Natural killer cell treated with Interleukin-12 subunit alpha and Interleukin-12 subunit beta and Interleukin-15 and Interleukin-18, amount 100 ng/mL, for 72 hours (primary cell): ENCODE measurements around the gene NNMT. TPM values are rescaled to one million over a fixed set of nuclear protein-coding genes. Genes with fewer than 3 reads are reported as not detected.
A peak's percentile ranks its signal among the peaks of the same experiment; 100 is the strongest.
"Not testable (repeated sequence)": the region's sequence is repeated elsewhere in the genome, so short reads cannot be mapped to it uniquely, and the experiment has no call there.

Experiments
- ATAC-seq, 2 donors: fragments of 150-1000 bp; cut with Tn5 transposase in 1 of 2; sonication (Bioruptor Pico), chemical (Tn5 transposase) in 1 of 2; 2 replicates each; pipeline ENCODE4 v1.10.0; 2021
- DNase-seq: peaks from one replicate; pipeline ENCODE4 v3.0.0; 2022; ENCODE audit warnings: low spot score
- H3K27ac Mint-ChIP-seq, 2 donors: 1 replicate in 1 of 2; 2 replicates in 1 of 2; pipeline ENCODE4 v1.8.0; 2022; ENCODE audit warnings: mixed read lengths in 2 of 2, mild to moderate bottlenecking in 1 of 2, moderate library complexity in 1 of 2
- H3K27me3 Mint-ChIP-seq, 2 donors: 1 replicate in 1 of 2; 2 replicates in 1 of 2; pipeline ENCODE4 v1.8.0; 2022; ENCODE audit warnings: mixed read lengths in 2 of 2
- H3K36me3 Mint-ChIP-seq: one replicate; pipeline ENCODE4 v1.8.0; 2022; ENCODE audit warnings: mixed read lengths
- H3K4me1 Mint-ChIP-seq, 2 donors: 1 replicate in 1 of 2; 2 replicates in 1 of 2; pipeline ENCODE4 v1.8.0; 2022; ENCODE audit warnings: low read depth in 2 of 2, mixed read lengths in 2 of 2, mild to moderate bottlenecking in 1 of 2
- H3K4me3 Mint-ChIP-seq: one replicate; pipeline ENCODE4 v1.8.0; 2022; ENCODE audit warnings: mixed read lengths
- H3K9me3 Mint-ChIP-seq: 2 replicates; pipeline ENCODE4 v1.8.0; 2022; ENCODE audit warnings: mixed read lengths
- total RNA-seq, 2 donors: library from RNA; stranded (reverse); gene quantifications; one replicate each; pipeline ENCODE4 v1.2.3, GENCODE V29; 2022

Gene NNMT
- total RNA-seq, 2 donors from 2014 or later = not detected

- ATAC-seq, H3K27ac Mint-ChIP-seq, H3K36me3 Mint-ChIP-seq, H3K4me3 Mint-ChIP-seq, DNase-seq, H3K9me3 Mint-ChIP-seq: not testable (repeated sequence)
- H3K27me3 Mint-ChIP-seq = peaks cover 12 to 24% of the 10 kb centered on the region in 2 donors
- peaks cover 6 to 14% of the 10 kb centered on the region in 2 donors for H3K4me1 Mint-ChIP-seq
Measured at GRCh38 chr11:114341667-114342066, 45.5 kb downstream of the NNMT start.

GRCh38 chr11:114342476-114342875 is 46.3 kb downstream of the NNMT start:
- Mint-ChIP-seq H3K36me3 (no peaks in the 10 kb centered on the region), H3K9me3 (no peaks in the 10 kb centered on the region), H3K27me3 (peaks cover 11 to 19% of the 10 kb centered on the region in 2 donors), H3K27ac (no peak overlapping the region), H3K4me3 (no peak overlapping the region), H3K4me1 (peaks cover 6 to 20% of the 10 kb centered on the region in 2 donors)
- DNase-seq (no peak), ATAC-seq (no peak)

GRCh38 chr11:114343020-114343419 is 46.8 kb downstream of the NNMT start:
- Mint-ChIP-seq H3K4me1 (peaks cover 6 to 20% of the 10 kb centered on the region in 2 donors), H3K9me3 (no peaks in the 10 kb centered on the region), H3K27me3 (peaks cover 8 to 17% of the 10 kb centered on the region in 2 donors), H3K27ac (no peak overlapping the region), H3K4me3 (no peak overlapping the region), H3K36me3 (no peaks in the 10 kb centered on the region)
- ATAC-seq = no peak
- DNase-seq = no peak

- H3K27me3 Mint-ChIP-seq = peaks cover 8 to 14% of the 10 kb centered on the region in 2 donors
- H3K27ac Mint-ChIP-seq = no peak overlapping the region
- H3K4me1 Mint-ChIP-seq = peaks cover 6 to 20% of the 10 kb centered on the region in 2 donors
- H3K4me3 Mint-ChIP-seq = no peak overlapping the region
- no peak for DNase-seq
- no peaks in the 10 kb centered on the region for H3K36me3 Mint-ChIP-seq
- no peaks in the 10 kb centered on the region for H3K9me3 Mint-ChIP-seq
- no peak for ATAC-seq
Measured at GRCh38 chr11:114343493-114343892, 47.3 kb downstream of the NNMT start.

DNA sequence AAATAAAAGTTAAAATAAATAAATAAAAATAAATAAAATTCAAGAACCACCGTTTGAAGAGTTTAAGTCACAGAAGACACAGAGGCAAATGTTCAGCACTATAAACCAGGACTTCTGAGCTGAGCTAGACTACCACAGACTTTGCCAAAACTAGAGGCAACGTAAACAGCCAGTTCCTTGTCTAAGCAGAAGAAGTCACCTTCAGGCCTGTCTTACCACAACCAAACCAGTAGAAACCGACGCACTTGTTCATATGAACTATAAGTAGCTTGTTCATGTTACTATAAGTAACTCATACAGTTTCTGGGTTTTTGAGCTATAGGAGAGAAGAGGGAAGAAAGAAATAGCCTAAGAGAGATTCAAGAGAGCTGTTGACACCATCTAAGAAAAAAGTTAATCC is 48.3 kb downstream of the NNMT start:
- DNase-seq = no peak
- Mint-ChIP-seq H3K9me3 (no peaks in the 10 kb centered on the region), H3K27ac (no peak overlapping the region)

DNA sequence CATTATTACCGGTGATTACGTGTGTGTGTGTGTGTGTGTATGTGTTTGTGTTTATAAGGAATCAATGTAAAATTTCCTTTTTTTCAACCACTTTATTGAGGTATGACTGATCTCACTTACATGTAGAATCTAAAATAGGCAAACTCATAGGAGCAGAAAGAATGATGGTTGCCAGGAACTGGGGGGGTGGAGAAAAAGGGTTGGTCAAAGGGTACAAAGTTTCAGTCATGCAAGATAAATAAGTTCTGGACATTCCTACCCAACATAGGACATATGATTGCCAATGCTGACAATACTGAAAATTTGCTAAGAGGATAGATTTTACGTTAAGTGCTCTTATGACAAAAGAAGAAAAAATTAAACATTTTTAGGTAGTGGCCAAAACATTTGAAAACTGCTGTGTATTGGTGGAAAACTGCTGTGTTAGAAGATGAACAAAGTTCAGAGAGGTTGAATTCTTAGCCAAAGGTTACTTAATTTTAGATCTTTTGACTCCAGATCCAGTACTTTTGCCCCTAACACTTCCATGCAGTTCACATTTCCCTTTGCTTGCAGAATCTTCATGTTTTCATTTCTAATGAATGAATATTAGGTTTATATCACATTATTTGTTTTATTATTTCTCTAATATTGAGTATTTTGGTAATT is 49.5 kb downstream of the NNMT start:
- Mint-ChIP-seq H3K27me3 (peaks cover 3 to 5% of the 10 kb centered on the region in 2 donors), H3K27ac (no peak overlapping the region), H3K4me3 (no peak overlapping the region), H3K9me3 (no peaks in the 10 kb centered on the region), H3K36me3 (no peaks in the 10 kb centered on the region), H3K4me1 (peaks cover 3 to 14% of the 10 kb centered on the region in 2 donors)
- DNase-seq (no peak), ATAC-seq (no peak)

More for the DNA sequence above, 48.3 kb downstream of the NNMT start:
- peaks cover 6 to 20% of the 10 kb centered on the region in 2 donors for H3K4me1 Mint-ChIP-seq
- no peak overlapping the region for H3K4me3 Mint-ChIP-seq
- H3K36me3 Mint-ChIP-seq = no peaks in the 10 kb centered on the region
- peaks cover 5% of the 10 kb centered on the region in 2 donors for H3K27me3 Mint-ChIP-seq
- no peak for ATAC-seq

- Mint-ChIP-seq H3K27ac (no peak overlapping the region), H3K9me3 (no peaks in the 10 kb centered on the region), H3K4me3 (peak overlapping the region; percentile 64), H3K4me1 (peaks cover 0 to 7% of the 10 kb centered on the region in 2 donors), H3K36me3 (no peaks in the 10 kb centered on the region), H3K27me3 (peaks cover 0 to under 1% of the 10 kb centered on the region in 2 donors)
- ATAC-seq (no peak), DNase-seq (no peak)
Measured at GRCh38 chr11:114346709-114347141, 50.5 kb downstream of the NNMT start.

DNA sequence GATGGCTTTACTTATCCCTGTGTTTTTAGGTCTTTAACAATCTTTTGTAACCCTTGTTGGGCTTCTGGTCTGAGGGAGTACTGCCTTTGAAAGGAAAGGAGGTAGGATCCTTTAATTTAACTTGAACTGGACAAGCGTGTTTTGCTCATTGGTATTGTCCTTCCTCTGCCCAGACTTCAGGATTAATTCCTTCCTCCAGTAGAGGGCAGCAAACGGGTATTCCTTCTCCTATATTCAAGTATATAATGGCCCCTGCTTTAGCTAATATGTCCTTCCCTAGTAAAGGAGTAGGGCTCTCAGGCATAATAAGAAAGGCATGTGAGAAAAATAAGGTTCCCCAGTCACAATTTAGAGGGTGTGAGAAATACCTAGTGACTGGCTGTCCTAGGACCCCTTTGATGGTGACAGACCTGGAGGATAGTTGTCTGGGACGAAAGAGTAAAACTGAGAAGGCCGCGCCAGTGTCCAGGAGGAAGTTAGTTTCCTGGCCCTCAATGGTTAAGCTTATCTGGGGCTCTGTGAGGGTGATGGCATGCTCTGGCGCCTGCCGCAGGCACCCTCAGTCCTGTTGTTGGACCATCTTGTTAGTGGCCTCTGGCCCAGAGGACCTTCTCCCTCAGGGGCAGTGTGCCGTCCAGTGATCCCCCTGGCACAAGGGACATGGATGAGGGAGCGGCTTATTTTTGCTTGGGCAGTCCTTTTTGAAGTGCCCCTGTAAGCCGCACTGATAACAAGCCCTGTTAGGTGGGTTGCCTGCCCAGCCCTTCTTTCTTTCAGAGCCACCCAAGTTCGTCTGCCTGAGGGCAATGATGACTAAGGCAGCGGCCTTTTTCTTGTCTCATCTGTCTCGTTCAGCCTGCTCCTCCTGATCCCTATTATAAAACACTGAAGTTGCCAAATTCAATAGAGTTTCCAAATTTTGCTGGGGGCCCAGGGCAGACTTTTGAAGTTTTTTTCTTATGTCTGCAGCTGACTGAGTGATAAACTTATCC is 52.3 kb downstream of the NNMT start:
- DNase-seq (no peak), ATAC-seq (no peak)
- H3K4me3 Mint-ChIP-seq = no peak overlapping the region
- no peaks in the 10 kb centered on the region for H3K9me3 Mint-ChIP-seq
- H3K27me3 Mint-ChIP-seq = peaks cover 0 to 2% of the 10 kb centered on the region in 2 donors
- no peaks in the 10 kb centered on the region for H3K36me3 Mint-ChIP-seq
- peaks cover 0 to 7% of the 10 kb centered on the region in 2 donors for H3K4me1 Mint-ChIP-seq
- no peak overlapping the region for H3K27ac Mint-ChIP-seq

GRCh38 chr11:114350022-114350421 is 53.8 kb downstream of the NNMT start:
- H3K27ac Mint-ChIP-seq = no peak overlapping the region
- no peaks in the 10 kb centered on the region for H3K9me3 Mint-ChIP-seq
- H3K27me3 Mint-ChIP-seq = peaks cover 0 to 2% of the 10 kb centered on the region in 2 donors
- H3K36me3 Mint-ChIP-seq = no peaks in the 10 kb centered on the region
- peaks cover 0 to 7% of the 10 kb centered on the region in 2 donors for H3K4me1 Mint-ChIP-seq
- no peak overlapping the region for H3K4me3 Mint-ChIP-seq
- DNase-seq = no peak
- ATAC-seq = no peak

DNA sequence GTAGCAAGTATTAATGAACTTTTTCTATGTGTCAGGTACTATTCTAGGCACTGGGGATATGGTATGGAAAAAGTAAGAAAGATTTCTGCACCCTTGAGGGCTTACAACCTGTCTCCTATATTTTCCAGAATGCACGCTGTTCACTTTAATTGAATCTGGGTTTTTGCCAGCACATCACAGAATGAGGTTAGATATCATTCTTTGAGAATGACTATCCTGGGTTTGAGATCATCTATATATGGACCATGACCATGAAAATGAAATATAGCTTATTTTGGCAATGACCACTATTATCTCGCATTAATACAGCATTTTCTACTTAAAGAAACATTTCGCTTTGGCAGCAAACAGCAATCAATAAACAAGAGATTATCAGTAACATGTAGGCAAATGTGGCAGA is 57.2 kb downstream of the NNMT start:
- Mint-ChIP-seq H3K27me3 (peaks cover 0 to 5% of the 10 kb centered on the region in 2 donors), H3K4me1 (no peaks in the 10 kb centered on the region), H3K4me3 (no peak overlapping the region), H3K36me3 (no peaks in the 10 kb centered on the region), H3K27ac (no peak overlapping the region), H3K9me3 (no peaks in the 10 kb centered on the region)
- DNase-seq (no peak), ATAC-seq (no peak)

DNA sequence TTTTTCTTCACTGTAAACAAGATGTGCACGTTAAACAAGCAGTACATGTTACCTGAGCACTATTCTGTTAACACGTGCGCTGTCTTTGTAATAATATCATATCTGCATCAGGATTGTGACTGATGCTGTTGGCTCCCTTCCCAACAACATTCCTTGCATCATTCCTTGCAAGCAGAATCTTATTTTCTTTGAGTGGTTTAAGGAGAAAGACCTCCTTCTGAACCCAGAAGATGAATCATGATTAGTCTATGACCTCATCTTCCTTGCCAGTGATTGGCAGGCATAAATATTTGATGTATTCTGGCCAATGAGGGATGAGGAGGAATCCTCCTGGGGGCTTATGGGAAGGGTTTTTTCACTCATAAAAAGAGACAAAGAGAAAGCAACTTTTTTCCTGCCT is 57.9 kb downstream of the NNMT start:
- ATAC-seq (no peak), DNase-seq (no peak)
- Mint-ChIP-seq H3K27me3 (peaks cover 0 to 9% of the 10 kb centered on the region in 2 donors), H3K4me1 (peaks cover 0 to 2% of the 10 kb centered on the region in 2 donors), H3K4me3 (no peak overlapping the region), H3K27ac (no peak overlapping the region), H3K36me3 (no peaks in the 10 kb centered on the region), H3K9me3 (no peaks in the 10 kb centered on the region)

GRCh38 chr11:114358716-114359115 is 62.5 kb downstream of the NNMT start:
- peaks cover 15 to 20% of the 10 kb centered on the region in 2 donors for H3K27me3 Mint-ChIP-seq
- H3K9me3 Mint-ChIP-seq = no peaks in the 10 kb centered on the region
- ATAC-seq (no peak), DNase-seq (no peak)
- no peak overlapping the region for H3K27ac Mint-ChIP-seq
- no peak overlapping the region for H3K4me3 Mint-ChIP-seq
- peaks cover 0 to 2% of the 10 kb centered on the region in 2 donors for H3K4me1 Mint-ChIP-seq
- no peaks in the 10 kb centered on the region for H3K36me3 Mint-ChIP-seq

- H3K36me3 Mint-ChIP-seq = no peaks in the 10 kb centered on the region
- peaks cover 0 to 2% of the 10 kb centered on the region in 2 donors for H3K4me1 Mint-ChIP-seq
- no peaks in the 10 kb centered on the region for H3K9me3 Mint-ChIP-seq
- DNase-seq = no peak
- H3K27me3 Mint-ChIP-seq = peaks cover 15 to 24% of the 10 kb centered on the region in 2 donors
- ATAC-seq = no peak
- no peak overlapping the region for H3K27ac Mint-ChIP-seq
- no peak overlapping the region for H3K4me3 Mint-ChIP-seq
Measured at GRCh38 chr11:114359342-114359741, 63.1 kb downstream of the NNMT start.

DNA sequence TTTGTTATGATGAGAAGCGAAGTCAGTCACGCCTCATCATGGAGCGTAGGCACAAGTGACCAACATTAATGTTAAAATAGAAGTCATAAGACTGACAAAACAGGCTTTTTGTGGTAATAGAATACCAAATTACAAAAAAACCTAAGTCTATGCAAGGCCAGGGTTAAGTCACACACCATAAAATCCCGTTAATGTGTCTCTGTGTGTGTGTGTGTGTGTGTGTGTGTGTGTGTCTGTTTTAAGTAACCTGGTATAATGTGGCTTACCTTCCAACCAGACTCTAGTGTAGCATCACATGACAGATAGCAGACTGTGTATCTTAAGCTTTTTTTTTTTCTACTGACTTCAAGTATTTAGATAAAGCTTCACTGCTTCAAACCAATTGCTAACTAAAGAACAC is 66.1 kb downstream of the NNMT start:
- ATAC-seq (no peak), DNase-seq (no peak)
- Mint-ChIP-seq H3K27me3 (peaks cover 31 to 35% of the 10 kb centered on the region in 2 donors), H3K9me3 (no peaks in the 10 kb centered on the region), H3K4me1 (peaks cover 0 to 2% of the 10 kb centered on the region in 2 donors), H3K4me3 (no peak overlapping the region), H3K27ac (no peak overlapping the region), H3K36me3 (no peaks in the 10 kb centered on the region)
